Measurements from ENCODE around the gene DIP2C.

DNA sequence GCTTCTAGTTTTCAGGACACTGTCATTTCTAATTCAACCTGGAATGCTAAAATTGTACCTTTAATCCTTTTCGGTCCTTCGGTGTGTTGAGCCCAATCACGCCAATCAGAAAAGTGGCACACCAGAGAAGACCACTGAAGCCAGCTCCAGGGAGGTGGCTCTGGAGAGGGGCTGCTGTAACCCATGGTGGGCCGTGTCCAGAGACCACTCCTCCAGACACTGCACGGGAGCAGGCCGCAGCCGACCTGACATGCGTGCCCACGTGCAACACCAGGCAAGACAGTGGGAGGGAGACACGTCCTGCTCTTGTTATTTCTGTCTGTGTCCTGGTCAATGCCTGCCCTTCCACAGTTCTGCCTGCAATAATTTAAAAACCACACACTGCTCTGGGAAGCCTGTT, 308.1 kb downstream of the DIP2C start:
- TF ChIP-seq, protein P1, sequence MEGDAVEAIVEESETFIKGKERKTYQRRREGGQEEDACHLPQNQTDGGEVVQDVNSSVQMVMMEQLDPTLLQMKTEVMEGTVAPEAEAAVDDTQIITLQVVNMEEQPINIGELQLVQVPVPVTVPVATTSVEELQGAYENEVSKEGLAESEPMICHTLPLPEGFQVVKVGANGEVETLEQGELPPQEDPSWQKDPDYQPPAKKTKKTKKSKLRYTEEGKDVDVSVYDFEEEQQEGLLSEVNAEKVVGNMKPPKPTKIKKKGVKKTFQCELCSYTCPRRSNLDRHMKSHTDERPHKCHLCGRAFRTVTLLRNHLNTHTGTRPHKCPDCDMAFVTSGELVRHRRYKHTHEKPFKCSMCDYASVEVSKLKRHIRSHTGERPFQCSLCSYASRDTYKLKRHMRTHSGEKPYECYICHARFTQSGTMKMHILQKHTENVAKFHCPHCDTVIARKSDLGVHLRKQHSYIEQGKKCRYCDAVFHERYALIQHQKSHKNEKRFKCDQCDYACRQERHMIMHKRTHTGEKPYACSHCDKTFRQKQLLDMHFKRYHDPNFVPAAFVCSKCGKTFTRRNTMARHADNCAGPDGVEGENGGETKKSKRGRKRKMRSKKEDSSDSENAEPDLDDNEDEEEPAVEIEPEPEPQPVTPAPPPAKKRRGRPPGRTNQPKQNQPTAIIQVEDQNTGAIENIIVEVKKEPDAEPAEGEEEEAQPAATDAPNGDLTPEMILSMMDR (IDR thresholded peaks at IDR 0.05): no peak
- no peak for TF ChIP-seq POLR2A (IDR thresholded peaks at IDR 0.05)
